COLO668 (cell line): Measurements from ENCODE around the gene RAD9B.
"Not testable (repeated sequence)": the region's sequence is repeated elsewhere in the genome, so short reads cannot be mapped to it uniquely, and the experiment has no call there.

Experiments
- DNase-seq: peaks from one replicate; lab custom pipeline; 2025; ENCODE audit not compliant: unreplicated experiment; lab: John Stamatoyannopoulos, UW

RAD9B gene

GRCh38 chr12:110520876-110521712, 19.0 kb downstream of the RAD9B start:
- DNase-seq: not testable (repeated sequence)

- DNase-seq: no peak
Measured at GRCh38 chr12:110528277-110528839, 26.2 kb downstream of the RAD9B start.

GRCh38 chr12:110530511-110530910, 28.4 kb downstream of the RAD9B start:
- DNase-seq: no peak

GRCh38 chr12:110531741-110532333, 29.7 kb downstream of the RAD9B start:
- no peak for DNase-seq

- no peak for DNase-seq
Measured at GRCh38 chr12:110532644-110533043, 30.5 kb downstream of the RAD9B start.

GRCh38 chr12:110533607-110534006, 31.5 kb downstream of the RAD9B start:
- DNase-seq: no peak

- DNase-seq: no peak
Measured at GRCh38 chr12:110534811-110535210, 32.7 kb downstream of the RAD9B start.

GRCh38 chr12:110536834-110537604, 34.9 kb downstream of the RAD9B start:
- no peak for DNase-seq

- no peak for DNase-seq
Measured at GRCh38 chr12:110537605-110538409, 35.7 kb downstream of the RAD9B start.

GRCh38 chr12:110538869-110539622, 36.9 kb downstream of the RAD9B start:
- DNase-seq: no peak

GRCh38 chr12:110540048-110540447, 37.9 kb downstream of the RAD9B start:
- DNase-seq: no peak

- DNase-seq: no peak
Measured at GRCh38 chr12:110543252-110543959, 41.3 kb downstream of the RAD9B start.

GRCh38 chr12:110543965-110544364, 41.8 kb downstream of the RAD9B start:
- no peak for DNase-seq

- not testable (repeated sequence) for DNase-seq
Measured at GRCh38 chr12:110545259-110545658, 43.1 kb downstream of the RAD9B start.

- no peak for DNase-seq
Measured at GRCh38 chr12:110545812-110546211, 43.7 kb downstream of the RAD9B start.

- DNase-seq: no peak
Measured at GRCh38 chr12:110546339-110546738, 44.2 kb downstream of the RAD9B start.

- DNase-seq: no peak
Measured at GRCh38 chr12:110547090-110547489, 45.0 kb downstream of the RAD9B start.

- DNase-seq: no peak
Measured at GRCh38 chr12:110548678-110549077, 46.5 kb downstream of the RAD9B start.

GRCh38 chr12:110549716-110550115, 47.6 kb downstream of the RAD9B start:
- DNase-seq: no peak
